ENCODE results near the gene ELN. TPM values are rescaled to one million over a fixed set of nuclear protein-coding genes. Genes with fewer than 3 reads are reported as not detected.

ELN gene
- total RNA-seq, 1 experiment from 2014 or later = 0.26 TPM

- H3K9me3 ChIP-seq (ENCODE audit: control insufficient read depth, insufficient read depth, low read depth, low read length) = no peaks in the 10 kb centered on the region
- in situ Hi-C loops (cut with HindIII; ENCODE audit: low pct_unique_long_range_greater_than_20kb, low sequenced_read_pairs) = no loop called here
- no peak overlapping the region for H3K4me3 ChIP-seq (ENCODE audit: low read depth in 2 of 2, low read length in 2 of 2)
- no peaks in the 10 kb centered on the region for H3K27me3 ChIP-seq (ENCODE audit: control insufficient read depth, insufficient read depth, low read length)
- intact Hi-C loops (cut with micrococcal nuclease; ENCODE audit: unreplicated experiment) = no loop called here
- no peak overlapping the region for H3K27ac ChIP-seq (ENCODE audit: low read length)
- CTCF ChIA-PET = no interaction called here
- no peaks in the 10 kb centered on the region for H3K4me1 ChIP-seq (ENCODE audit: control insufficient read depth, insufficient read depth, low read length)
- TF ChIP-seq SIN3A (IDR thresholded peaks at IDR 0.05; ENCODE audit: borderline replicate concordance, insufficient read depth, low read depth, low read length) (no peak), REST (IDR thresholded peaks at IDR 0.05; ENCODE audit: insufficient read depth in 1 of 2, low read depth in 2 of 2, low read length in 1 of 2) (no peak), CTCF (IDR thresholded peaks at IDR 0.05) (no peak), POLR2AphosphoS5 (IDR thresholded peaks at IDR 0.05; ENCODE audit: low read depth, low read length) (no peak), TCF7L2 (IDR thresholded peaks at IDR 0.05; ENCODE audit: low read depth, low read length) (no peak)
- ATAC-seq (no peak), DNase-seq (ENCODE audit: low read depth, low spot score) (no peak)
- no TSS peak for BruUV-seq (replicated peaks)
- POLR2A ChIA-PET = no interaction called here
- H3K36me3 ChIP-seq (ENCODE audit: control insufficient read depth, insufficient read depth, low read length) = no peaks in the 10 kb centered on the region
Measured at GRCh38 chr7:74000489-74001149, 27.4 kb upstream of the ELN start.

- no peaks in the 10 kb centered on the region for H3K4me1 ChIP-seq (ENCODE audit: control insufficient read depth, insufficient read depth, low read length)
- intact Hi-C loops (cut with micrococcal nuclease; ENCODE audit: unreplicated experiment) (no loop called here), in situ Hi-C loops (cut with HindIII; ENCODE audit: low pct_unique_long_range_greater_than_20kb, low sequenced_read_pairs) (no loop called here)
- ATAC-seq (no peak), DNase-seq (ENCODE audit: low read depth, low spot score) (no peak)
- no peaks in the 10 kb centered on the region for H3K36me3 ChIP-seq (ENCODE audit: control insufficient read depth, insufficient read depth, low read length)
- no peaks in the 10 kb centered on the region for H3K9me3 ChIP-seq (ENCODE audit: control insufficient read depth, insufficient read depth, low read depth, low read length)
- H3K27ac ChIP-seq (ENCODE audit: low read length) = no peak overlapping the region
- no TSS peak for BruUV-seq (replicated peaks)
- no peak overlapping the region for H3K4me3 ChIP-seq (ENCODE audit: low read depth in 2 of 2, low read length in 2 of 2)
- H3K27me3 ChIP-seq (ENCODE audit: control insufficient read depth, insufficient read depth, low read length) = no peaks in the 10 kb centered on the region
- ChIA-PET CTCF (no interaction called here), POLR2A (no interaction called here)
- TF ChIP-seq TCF7L2 (IDR thresholded peaks at IDR 0.05; ENCODE audit: low read depth, low read length) (no peak), SIN3A (IDR thresholded peaks at IDR 0.05; ENCODE audit: borderline replicate concordance, insufficient read depth, low read depth, low read length) (no peak), POLR2AphosphoS5 (IDR thresholded peaks at IDR 0.05; ENCODE audit: low read depth, low read length) (no peak), CTCF (IDR thresholded peaks at IDR 0.05) (no peak), REST (IDR thresholded peaks at IDR 0.05; ENCODE audit: insufficient read depth in 1 of 2, low read depth in 2 of 2, low read length in 1 of 2) (no peak)
Measured at GRCh38 chr7:74001150-74001494, 26.9 kb upstream of the ELN start.
